HG03108 (cell line): ENCODE data around the gene KIF26B.

ENCODE experiments used
- ATAC-seq: cut with Tn5 transposase; IDR thresholded peaks from one replicate; pipeline ENCODE4 v1.9.1; 2021; ENCODE audit warnings: moderate library complexity; ENCODE audit not compliant: unreplicated experiment

The KIF26B gene

DNA sequence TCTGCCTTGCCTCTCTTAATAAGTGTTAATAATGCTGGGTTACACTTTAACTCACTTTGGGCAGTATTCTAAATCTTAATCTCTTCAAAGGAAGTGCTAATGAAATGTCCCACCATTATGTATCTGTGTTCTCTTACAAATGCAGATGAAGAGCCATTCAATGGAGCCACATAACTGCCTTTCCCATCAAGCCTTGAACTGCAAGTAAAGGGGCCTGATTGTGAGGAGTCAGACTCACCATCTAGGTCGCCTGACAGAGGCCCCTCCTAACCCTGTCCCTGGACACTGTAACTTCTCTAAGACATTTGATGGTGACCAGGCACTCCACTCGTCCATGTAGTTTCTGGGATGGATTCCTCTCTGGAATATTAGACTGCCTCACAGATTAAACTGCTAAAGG lies 329.4 kb downstream of the KIF26B start:
- no peak for ATAC-seq

DNA sequence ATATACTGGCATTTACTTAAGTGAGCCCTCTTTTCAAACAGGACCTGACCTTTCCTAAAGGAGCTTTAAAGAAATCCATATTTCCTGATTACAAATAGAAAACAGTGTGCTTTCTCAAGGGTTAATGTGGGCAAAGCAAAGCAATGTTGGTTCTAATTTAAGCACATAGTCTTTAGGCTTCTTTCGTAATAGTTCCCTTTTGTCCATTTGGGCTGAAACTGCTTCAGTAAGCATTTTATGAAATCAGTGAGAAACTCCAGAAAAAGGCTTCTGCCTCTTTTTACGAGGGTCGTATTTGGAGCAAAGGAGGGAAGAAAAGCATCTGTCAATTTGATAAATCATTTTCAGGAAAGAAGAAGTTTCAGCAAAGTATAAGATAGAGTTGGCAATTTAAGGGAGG lies 331.2 kb downstream of the KIF26B start:
- ATAC-seq: no peak

DNA sequence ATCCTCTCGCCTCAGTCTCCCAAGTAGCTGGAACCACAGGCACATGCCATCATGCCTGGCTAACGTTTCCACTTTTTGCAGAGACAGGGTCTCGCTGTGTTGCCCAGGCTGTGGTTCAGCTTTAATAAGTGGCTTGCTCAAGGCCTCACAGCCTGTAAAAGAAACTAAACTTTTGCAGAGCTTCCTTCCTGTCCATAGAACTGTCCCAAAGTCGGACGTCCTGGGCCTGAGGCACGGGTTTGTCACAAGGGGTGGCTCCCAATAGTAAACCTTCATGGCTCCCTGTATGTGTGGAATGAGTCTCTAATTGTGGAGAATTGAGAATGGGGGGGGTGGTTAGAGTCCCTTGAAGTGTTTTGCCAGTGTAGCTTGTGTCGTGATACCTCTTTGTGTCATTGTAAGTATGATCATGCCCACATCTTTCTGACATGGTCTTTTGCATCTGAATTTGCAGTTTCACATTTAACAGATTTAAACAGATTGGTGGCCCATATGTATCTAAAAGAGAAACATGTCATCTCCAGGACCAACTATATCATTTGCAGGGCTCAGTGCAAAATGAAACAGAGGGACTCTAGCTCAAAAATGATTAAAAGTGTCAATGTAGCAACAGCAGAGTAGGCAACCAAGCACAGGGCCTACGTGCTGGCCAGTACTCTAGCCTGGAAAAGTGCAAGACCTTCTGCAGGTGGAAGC lies 332.1 kb downstream of the KIF26B start:
- ATAC-seq: no peak

DNA sequence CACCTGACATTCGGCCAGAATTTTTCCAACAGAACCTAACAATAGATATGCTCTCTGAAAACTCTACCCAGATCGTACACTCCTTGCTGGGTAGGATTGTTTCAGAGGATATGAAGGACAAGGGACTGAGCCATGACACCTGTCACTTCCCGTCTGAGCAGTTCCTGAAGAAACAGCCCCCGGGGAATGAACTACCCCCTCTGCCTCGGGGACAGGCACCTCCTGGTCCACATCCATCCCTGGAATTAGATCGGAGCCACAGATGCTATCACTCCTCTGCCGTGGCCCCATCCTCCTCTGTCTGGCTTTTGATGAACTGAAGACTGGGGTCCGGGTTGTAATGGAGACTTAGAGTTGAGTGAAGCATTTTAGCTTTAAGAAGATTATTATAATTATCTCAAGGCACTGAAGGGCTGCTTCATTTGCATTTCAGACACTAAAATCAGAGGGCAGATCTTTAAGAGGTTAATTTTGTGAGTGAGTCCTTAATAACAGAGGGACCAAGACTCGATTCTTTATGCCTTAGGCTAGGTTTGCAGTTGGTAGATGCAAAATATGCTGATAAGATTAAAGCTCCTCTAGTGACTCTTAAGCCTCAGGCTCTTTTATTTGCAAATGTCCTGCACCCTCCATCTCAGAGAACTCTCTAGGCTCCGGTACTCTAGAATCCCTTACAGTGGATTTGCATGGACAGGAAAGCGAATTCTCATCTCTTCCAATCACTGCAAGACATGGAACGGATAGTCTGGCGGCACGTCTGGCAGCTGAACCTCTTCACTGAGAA lies 333.8 kb downstream of the KIF26B start:
- no peak for ATAC-seq

DNA sequence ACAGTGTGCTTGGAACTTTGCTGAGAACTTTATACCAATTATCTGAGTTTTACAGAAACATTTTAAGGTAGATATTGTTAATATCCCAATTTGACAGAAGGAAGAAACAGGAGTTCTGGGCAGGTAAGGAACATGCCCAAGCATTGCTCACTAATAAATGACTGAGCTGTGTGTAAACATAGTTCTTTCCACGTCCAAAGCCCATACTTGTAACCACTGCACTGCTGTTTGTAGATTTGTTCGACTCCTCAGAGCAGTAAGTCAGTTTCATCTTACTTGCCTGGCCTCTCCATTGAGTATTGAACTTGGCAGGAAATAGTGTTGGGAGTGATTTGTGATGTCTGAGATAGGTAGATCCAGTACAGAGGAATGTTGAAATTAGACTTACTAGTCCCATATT lies 335.1 kb downstream of the KIF26B start:
- ATAC-seq: no peak

DNA sequence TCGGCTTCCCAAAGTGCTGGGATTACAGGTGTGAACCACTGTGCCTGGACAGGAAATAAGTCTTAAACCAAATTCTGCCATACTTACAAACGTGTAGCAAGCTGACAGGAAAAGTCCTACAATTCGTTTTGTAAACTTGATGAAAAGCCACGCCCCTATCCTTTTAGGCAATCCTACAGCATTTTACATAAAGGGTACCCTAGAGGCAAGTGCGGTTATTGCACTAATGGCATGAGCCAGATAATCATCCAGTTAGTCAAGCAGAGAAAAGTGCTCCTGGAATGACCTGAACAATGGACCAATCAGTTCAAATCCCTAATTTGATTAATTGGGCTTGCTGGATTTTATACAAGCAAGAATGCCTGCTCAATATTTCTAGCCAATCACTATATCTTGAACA lies 338.2 kb downstream of the KIF26B start:
- ATAC-seq: no peak

DNA sequence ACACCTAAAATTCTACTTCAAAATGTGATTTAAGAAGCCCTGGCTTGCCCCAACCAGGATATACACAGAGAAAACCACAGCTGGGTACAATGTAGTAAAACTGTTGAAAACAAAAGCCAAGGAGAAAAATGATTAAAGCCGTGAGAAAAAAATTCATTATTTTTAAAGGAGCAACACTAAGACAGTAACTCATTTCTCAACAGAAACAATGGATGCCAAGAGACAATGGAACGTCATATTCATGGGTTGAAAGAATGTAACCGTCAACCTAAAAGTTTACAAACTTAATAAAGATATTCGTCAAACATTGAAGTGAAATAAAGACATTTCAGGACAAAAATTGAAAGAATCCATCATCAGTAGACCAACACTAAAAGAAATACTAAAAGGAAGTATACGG lies 340.9 kb downstream of the KIF26B start:
- no peak for ATAC-seq

DNA sequence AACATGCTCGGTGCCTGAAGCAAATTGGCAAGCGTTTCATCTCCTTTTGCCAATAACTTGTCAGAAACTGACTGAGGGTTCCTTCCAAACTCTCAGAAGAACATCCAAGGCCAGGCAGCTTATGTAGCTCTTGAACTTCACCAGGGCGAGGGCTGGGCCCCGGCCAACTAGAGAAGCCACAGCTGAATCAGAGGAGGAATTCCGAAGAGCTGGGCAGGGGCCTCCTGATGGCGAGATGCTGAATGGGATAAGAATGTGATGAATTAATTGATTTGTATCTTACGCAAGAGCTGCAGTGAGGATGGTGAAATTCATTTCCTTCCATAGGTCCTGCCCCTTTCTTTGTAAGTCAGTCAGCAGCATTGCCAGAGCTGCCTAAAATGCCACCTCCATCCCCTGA lies 345.8 kb downstream of the KIF26B start:
- ATAC-seq: no peak

DNA sequence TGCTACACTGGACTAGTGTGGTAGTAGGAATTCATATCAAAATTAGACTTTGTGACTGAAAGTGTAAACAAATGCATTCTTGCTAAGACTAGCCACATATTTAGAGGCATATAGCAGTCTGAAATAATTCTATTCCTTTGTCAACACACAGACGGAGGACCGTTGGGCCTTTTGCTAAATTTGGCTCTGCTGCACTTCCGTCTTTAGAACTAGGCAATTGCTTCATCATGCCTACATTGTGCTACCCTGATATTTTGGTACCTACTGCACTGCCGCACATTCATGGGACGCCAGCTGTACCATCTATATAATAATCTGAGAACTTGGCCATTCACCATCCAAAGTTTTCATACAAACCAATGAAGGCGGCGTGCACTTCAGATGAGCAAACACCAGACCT lies 346.8 kb downstream of the KIF26B start:
- no peak for ATAC-seq

DNA sequence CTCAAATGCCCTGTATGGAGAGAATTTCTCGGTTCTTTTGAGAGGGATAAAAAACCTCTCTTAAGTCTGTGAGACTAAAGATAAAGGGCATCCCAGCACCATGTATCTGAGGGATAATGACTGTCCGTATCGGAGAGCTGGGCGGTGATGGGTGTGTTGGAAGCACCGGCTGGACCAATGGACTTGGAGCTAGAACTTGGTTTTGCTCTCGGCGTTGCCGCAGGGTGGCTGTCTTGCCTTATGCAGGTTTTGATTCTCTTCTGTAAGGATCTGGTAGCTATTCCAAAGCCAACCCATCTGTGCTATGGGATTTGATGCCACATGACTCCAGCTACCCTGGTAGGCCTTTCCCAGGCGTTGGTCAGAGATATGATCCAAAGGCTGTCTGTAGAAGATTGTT lies 348.8 kb downstream of the KIF26B start:
- no peak for ATAC-seq

DNA sequence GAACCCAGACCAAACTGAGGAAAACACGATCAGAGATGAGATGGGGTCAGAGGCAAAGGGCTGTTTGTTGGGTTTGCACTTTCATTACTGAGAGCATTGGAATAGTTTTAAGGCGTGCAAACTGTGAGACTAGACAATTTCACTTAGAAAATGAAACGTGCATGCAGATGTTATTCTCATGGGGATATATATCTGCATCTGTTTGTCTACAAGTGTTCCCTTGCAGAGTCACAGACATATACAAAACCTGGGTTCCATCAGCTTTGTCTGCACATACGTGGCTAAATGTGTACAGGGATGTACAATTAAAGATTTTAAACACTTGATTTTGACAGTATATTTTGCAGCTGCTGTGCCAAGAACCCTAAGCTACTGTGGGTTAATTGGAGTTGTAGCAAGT lies 355.4 kb downstream of the KIF26B start:
- ATAC-seq: no peak

DNA sequence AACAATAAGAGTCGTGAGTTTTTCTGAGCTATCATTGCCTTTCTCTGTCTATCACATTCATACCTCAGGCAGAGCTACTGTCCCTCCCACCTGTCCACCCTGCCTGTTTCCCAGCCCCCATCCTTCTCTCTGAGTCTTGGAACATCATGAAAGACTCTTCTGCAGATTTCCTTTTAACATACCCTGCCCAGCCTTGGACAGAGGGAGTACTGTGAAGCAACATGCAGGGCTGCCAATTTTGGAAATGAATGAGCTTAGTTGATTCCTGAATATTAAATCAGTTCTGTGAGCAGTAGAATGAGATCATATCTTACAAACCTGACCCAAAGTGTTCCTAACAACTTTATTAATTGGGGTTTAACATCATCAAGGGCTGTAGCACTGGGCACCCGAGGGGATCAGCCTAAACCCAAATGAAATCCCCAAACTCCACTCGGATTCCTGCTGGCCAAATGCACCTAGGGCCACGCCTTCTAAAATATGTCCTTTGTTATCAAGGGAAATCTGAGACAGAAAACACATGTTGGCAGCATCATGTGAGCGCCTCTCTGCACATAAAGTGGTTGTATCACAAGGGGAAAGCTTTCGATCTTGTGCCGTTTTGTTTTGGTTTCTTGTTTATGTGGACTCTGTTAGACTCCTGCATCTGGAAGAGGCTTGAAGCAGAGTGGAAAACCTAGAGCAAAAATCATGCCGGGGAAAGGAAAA lies 357.6 kb downstream of the KIF26B start:
- ATAC-seq: no peak

DNA sequence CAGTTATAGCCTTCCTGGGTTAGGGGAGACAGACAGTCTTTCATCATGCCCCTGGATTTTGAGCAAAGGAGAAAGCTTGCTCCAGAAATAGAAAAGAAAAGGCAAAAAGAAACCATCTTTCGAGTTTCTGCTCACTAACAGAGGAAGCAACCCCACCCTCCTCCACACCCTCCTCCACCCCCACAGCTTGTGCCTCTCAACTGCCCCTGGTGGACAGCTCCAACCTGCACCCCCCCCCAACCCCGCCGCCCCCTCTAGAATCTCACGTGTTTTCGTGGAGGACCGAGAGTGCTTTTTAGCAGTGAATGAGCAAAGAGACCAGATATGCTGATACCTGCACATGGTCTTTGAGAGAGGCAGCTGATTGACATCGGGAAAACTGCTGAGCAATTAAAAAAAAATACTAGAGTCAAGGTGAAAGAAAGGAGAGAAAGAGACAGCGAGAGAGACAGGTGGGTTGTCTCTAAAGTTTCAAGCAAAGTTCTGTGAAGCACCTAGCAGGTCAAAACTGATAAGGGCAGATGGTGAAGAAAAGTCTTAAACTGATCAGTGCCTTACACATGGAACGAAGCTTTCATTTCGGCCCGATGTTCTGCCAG lies 358.3 kb downstream of the KIF26B start:
- no peak for ATAC-seq

DNA sequence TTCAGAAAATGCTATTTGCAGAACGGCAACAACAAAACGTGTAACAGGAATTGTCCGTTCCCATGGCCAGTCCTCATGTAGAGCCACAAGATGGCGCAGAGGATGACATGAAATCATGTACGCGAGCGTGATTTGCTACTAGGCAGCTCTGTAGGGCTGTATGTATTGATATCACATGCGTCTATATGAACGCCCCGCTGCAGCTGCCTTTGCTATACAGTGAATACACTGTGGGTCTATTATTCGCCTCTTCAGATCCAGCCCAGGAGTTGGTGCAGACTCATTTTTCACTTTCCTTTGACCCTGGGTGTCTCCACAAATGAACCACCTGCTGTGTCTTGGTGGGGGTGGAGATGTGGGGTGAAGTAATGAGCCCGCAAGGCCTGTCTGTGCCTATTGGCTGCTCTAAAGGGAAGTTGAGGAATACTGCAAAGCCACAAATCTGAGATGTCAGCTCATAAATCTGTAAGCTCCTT lies 361.5 kb downstream of the KIF26B start:
- ATAC-seq: no peak

DNA sequence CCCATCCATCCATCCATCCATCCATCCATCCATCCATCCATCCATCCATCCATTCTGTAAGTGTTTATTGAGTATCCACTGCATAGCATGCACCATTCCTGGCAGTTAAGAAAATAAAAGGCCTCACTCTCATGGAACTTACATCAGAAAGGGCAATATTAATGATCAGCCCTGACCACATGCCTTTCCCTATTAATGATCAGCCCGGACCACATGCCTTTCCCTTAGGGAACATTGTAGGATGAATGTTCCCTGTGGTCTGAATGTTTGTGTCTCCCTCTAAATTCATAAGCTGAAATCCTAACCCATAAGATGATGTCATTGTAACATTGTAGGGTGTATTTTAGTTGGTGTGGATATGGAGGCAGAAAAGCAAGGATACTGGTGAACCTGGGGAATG lies 365.8 kb downstream of the KIF26B start:
- no peak for ATAC-seq

DNA sequence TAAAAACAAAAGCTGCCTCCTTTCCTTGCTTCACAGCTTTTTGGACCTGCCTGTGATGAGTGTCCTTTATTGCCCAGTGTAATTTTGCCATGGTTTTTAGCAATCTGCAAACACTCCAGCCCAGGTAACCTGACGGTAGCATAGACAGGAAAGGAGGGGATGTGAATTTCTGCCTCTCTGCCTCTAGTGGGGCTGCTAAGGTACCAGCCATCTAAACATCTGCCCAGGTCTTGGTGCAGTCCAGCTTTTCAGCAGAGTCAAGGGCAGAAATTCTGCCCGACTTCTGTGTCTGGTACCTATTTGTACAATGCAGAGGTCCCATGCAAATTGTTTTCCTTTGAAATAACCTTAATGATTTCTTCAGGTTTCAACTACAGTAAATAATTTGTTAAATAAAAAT lies 371.4 kb downstream of the KIF26B start:
- no peak for ATAC-seq

DNA sequence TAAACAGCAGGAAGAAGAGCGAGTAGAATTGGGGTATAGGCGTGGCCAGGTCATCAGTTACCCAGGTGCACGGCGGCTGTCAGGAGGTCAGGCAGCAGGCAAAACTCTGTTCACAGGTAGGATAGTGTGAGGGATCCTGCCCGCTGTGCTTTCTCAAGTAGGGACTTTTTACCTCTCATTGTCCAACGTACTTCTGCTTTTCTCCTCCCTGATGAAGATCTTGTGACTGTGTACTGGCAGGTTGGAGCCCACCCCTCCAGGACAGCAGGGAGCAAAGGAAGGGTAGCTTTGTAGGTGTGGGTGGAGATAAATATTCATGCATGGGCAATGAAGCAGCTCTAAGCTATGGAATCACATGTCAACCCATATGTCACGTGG lies 373.5 kb downstream of the KIF26B start:
- ATAC-seq: no peak

DNA sequence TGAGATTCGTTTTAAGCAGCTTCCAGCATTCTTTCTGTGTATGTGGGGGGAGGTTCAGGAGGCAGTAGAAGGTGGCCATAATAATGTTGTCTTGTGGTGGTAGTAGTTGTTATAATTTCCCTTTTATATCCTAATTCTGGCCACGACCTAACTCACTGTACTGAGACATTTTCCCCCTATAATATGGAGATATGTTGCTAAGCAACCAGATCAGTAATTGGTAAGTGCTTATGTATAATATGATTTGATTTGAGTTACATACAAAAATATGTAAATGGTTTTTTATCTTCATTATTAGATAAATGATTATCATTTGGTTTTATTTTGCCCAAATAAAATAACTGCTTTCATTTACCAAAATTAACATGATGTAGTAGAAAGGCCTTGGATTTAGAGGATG lies 376.2 kb downstream of the KIF26B start:
- ATAC-seq: no peak

DNA sequence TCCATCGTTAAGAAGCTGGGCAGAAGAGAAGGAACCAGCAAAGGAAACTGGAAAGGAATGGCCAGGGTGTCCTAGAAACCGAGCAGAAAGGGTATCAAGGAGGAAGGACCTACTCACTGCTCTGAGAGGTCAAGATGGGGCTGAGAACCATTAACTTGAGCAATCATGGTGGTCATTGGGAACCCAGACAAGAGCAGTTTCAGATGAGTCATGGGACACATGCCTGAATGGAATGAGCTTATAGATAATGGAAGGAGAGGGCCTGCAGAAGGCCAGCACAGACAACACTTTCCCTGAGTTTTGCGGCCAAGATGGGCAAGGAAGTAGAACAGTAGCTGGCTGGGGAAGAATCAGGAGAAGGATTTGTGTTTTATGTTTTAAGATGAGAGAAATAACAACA lies 383.2 kb downstream of the KIF26B start:
- no peak for ATAC-seq

DNA sequence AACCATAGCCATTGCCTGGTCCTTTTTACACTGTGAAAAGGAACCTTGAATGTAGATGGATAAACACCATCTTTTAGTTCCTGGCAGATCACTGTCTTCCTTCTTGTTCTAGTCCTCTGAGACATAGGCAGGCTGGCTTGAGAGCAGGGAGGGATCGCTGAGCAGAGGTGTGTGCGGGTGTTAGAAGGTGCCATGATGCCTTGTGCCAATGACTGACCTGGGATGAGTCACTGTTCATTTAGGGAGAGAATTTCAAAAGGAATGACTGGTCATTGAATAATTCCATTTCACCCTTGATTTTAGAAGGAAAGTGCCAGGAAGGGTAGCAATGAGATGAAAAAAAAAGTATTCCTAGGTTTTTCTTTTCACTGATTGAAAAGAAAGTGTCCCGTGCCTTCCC lies 383.9 kb downstream of the KIF26B start:
- no peak for ATAC-seq

DNA sequence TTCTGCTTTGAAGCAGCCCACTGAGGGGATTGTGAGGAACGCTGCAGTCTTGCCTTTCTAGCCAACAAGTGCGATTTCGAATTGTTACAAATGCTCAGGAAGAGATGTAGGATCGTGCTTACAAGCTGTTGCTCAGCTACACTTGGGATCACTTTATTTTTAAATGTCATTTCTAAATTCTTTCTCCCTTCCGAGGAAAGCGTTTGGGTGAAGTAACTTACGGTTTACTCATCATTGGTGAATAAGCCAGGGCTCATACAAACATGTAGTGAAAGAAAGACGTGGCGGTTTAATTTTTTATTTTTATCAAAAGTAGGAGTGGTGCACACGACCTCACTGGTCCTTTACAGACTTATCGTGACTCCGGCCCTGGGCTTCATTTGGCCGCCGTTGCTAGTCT lies 386.6 kb downstream of the KIF26B start:
- no peak for ATAC-seq

DNA sequence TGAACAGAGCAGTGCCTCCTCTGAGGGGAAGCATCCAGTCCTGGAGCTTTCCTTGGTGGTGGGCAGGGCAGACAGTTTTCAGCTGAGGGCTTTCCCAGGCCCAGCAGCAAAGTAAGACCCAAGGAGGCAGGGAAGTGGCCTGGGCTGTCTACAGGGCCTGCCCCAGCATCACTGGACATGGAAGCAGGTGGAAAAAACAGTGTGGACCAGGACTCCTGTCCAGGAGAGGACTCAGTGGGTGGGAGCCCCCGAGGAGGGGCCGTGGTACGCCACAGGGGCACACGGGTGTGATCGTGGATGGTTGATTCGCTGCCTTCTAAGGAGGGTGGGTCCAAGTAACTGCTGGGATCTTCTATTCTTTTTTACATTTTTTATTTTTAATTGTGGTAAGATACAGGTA lies 387.6 kb downstream of the KIF26B start:
- no peak for ATAC-seq
